Activated naive CD4-positive, alpha-beta T cell treated with anti-CD3 and anti-CD28 coated beads, Interleukin-2, amount 50 U/mL, for 24 hours (primary cell): ENCODE measurements around the gene LRRC14B.
A peak's percentile ranks its signal among the peaks of the same experiment; 100 is the strongest.
"Not testable (repeated sequence)": the region's sequence is repeated elsewhere in the genome, so short reads cannot be mapped to it uniquely, and the experiment has no call there.

Experiments used
- H3K27ac Mint-ChIP-seq: one replicate; pipeline ENCODE4 v1.8.0; 2021; ENCODE audit warnings: mild to moderate bottlenecking, mixed read lengths
- H3K27me3 Mint-ChIP-seq: one replicate; pipeline ENCODE4 v1.8.0; 2021; ENCODE audit warnings: mixed read lengths
- H3K36me3 Mint-ChIP-seq: one replicate; pipeline ENCODE4 v1.8.0; 2021; ENCODE audit warnings: mixed read lengths
- H3K4me1 Mint-ChIP-seq: one replicate; pipeline ENCODE4 v1.8.0; 2021; ENCODE audit warnings: mixed read lengths
- H3K4me3 Mint-ChIP-seq: one replicate; pipeline ENCODE4 v1.8.0; 2021; ENCODE audit warnings: mild to moderate bottlenecking, mixed read lengths
- H3K9me3 Mint-ChIP-seq: one replicate; pipeline ENCODE4 v1.8.0; 2021; ENCODE audit warnings: mixed read lengths

LRRC14B gene

DNA sequence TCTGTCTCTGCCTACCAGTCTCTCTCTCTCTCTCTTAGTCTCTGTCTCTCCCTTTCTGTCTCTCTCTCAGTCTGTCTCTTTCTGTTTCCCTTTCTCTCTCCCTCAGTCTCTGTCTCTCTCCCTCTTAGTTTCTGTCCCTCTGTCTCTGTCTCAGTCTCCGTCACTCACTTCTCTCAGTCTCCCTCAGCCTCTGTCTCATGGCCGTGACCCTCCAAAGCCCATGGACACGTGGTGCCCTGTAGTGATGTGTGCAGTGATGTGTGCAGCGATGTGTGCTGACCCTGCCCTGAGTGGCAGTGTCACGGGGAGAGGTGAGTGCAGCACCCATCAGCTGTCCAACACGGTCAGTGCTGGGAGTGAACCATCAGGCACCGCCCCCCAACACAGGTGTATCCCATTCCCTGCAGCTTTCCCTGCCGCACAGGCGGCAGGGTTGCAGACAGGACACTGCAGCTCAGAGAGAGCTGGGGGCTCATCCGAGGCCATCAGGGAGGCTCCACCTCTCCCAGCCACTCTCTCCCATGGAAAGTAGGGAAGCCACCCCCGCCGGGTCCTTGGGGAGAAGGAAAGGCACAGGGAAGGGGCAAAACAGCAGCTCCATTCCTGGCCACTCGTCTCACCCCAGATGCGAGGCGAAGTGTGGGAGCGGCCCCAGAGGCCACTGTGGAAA lies 794 bp upstream of the LRRC14B start:
- peaks cover 1% of the 10 kb centered on the region for H3K27me3 Mint-ChIP-seq
- H3K4me1 Mint-ChIP-seq, result peaks cover 12% of the 10 kb centered on the region
- H3K27ac Mint-ChIP-seq, result peak overlapping the region; percentile 71
- H3K36me3 Mint-ChIP-seq, result no peaks in the 10 kb centered on the region
- no peak overlapping the region for H3K4me3 Mint-ChIP-seq
- H3K9me3 Mint-ChIP-seq, result no peaks in the 10 kb centered on the region

DNA sequence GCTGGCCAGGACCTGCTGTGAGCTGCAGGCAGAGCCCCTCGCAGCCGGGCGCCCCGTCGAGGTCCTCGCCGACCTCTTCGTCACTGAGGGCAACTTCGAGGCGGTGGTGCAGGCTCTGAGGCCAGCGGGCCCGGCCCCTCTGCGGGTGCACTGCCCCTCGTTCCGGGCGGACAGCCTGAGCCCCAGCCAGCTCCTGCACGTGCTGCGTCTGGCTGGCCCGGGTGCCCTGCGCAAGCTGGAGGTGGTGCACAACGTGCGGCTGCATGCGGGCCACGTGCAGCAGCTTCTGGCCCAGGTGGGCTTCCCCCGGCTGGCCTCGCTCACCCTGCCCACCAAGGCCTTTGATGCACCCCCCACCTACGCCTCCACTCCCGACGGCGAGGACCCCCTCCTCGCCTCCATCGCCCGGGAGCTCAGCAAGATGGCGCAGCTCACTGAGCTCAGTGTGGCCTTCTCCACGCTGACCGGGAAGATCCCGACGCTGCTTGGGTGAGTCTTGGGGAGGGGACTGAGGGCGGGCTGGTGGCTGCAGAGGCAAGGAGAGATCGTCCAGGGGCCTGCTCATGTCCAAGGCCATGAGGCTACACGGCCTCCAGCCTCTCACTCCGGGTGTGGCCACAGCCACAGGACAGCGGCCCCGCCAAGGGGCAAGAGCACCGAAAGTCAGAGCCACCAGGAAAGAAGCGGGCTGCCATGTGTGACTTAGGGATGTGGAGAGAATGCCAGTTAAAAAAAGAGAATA lies 825 bp downstream of the LRRC14B start:
- Mint-ChIP-seq H3K4me3 (no peak overlapping the region), H3K27ac (no peak overlapping the region), H3K36me3 (no peaks in the 10 kb centered on the region), H3K27me3 (peaks cover 1% of the 10 kb centered on the region), H3K9me3 (no peaks in the 10 kb centered on the region), H3K4me1 (peaks cover 12% of the 10 kb centered on the region)

DNA sequence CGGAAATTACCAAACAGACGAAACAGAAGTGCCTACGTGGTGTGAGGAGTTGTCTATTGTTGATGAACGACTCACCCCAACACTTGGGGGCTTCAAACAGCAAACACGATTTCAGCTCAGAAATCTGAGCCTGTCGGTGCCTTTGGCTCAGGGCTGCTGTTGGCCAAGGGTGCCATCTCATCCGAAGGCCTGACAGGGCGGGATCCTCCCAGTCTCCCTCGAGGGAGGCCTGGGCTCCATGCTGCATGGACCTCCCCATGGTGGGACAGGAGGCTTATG lies 1.3 kb downstream of the LRRC14B start:
- no peaks in the 10 kb centered on the region for H3K36me3 Mint-ChIP-seq
- peaks cover 1% of the 10 kb centered on the region for H3K27me3 Mint-ChIP-seq
- no peak overlapping the region for H3K27ac Mint-ChIP-seq
- no peaks in the 10 kb centered on the region for H3K9me3 Mint-ChIP-seq
- H3K4me1 Mint-ChIP-seq, result peaks cover 12% of the 10 kb centered on the region
- H3K4me3 Mint-ChIP-seq, result no peak overlapping the region

DNA sequence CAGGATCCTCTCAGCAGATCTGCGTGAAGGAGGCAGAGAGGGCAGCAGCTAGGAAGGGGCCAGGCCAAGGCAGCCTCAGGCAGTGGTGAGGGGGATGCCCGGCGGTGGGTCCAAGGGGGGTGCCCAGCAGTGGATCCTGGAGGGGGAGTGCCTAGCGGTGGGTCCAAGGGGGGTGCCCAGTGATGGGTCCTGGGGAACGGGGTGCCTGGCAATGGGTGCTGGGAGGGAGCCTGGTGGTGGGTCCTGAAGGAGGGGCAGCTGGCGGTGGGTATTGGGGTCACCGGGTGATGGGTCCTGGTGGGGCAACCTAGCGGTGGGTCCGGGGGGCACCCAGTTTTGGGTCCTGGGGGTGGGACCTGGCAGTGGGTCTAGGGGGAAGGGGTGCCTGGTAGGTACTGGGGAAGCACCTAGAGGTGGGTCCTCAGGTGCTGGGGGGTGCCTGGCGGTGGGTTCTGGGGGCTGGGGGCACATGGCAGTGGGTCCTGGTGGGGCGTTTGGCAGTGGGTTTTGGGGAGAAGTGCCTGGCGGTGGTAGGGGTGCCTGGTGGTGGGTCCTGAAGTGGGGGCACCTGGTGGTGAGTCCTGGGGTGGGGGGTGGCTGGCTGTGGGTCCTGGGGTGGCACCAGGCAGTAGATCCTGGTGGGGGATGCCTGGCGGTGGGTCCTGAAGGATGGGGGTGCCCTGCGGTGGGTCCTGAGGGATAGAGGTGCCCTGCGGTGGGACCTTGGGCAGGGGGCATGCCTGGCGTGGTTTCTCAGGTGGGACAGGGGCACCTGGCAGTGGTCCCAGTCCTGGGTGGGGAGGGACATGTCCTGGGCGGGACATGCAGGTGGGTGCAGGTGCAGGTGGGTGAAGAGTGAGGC lies 1.9 kb downstream of the LRRC14B start:
- Mint-ChIP-seq H3K4me3 (no peak overlapping the region), H3K4me1 (peaks cover 12% of the 10 kb centered on the region), H3K36me3 (no peaks in the 10 kb centered on the region), H3K27ac (no peak overlapping the region), H3K27me3 (peaks cover 1% of the 10 kb centered on the region), H3K9me3 (no peaks in the 10 kb centered on the region)

DNA sequence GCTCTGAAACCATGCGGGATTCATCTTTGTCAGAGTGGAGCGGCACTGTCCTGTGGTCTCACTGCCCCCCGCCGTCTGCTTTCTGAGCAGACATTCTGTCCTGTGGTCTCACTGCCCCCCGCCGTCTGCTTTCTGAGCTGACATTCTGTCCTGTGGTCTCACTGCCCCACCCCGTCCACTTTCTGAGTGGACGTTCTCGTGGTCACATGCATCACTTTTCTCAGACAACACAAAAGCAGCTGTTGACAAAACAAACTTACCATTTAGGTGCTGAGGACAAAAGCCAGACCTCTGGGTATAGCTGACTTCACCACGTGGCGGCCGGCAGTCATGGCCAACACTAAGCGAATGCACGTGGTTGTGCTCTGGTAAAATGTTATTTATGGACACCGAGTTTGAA lies 2.8 kb downstream of the LRRC14B start:
- H3K27ac Mint-ChIP-seq, result no peak overlapping the region
- peaks cover 6% of the 10 kb centered on the region for H3K4me1 Mint-ChIP-seq
- H3K27me3 Mint-ChIP-seq, result peaks cover 1% of the 10 kb centered on the region
- H3K4me3 Mint-ChIP-seq, result no peak overlapping the region
- no peaks in the 10 kb centered on the region for H3K9me3 Mint-ChIP-seq
- H3K36me3 Mint-ChIP-seq, result no peaks in the 10 kb centered on the region

DNA sequence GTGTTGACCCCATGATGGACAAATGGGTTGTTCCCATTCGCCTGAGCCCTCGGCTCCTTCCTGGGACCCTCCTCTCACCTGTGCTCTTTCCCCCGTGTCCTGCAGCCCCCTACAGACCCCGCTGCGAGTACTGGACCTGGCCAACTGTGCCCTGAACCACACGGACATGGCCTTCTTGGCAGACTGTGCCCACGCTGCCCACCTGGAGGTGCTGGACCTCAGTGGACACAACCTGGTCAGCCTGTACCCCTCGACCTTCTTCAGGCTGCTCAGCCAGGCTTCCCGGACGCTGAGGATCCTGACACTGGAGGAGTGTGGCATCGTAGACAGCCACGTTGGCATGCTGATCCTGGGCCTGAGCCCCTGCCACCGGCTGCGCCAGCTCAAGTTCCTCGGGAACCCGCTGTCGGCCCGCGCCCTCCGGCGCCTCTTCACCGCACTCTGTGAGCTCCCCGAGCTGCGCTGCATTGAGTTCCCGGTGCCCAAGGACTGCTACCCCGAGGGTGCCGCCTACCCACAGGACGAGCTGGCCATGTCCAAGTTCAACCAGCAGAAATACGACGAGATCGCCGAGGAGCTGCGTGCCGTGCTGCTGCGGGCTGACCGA lies 3.4 kb downstream of the LRRC14B start:
- Mint-ChIP-seq H3K36me3 (no peaks in the 10 kb centered on the region), H3K4me1 (peaks cover 6% of the 10 kb centered on the region), H3K4me3 (no peak overlapping the region), H3K27ac (no peak overlapping the region), H3K9me3 (no peaks in the 10 kb centered on the region), H3K27me3 (peaks cover 1% of the 10 kb centered on the region)

DNA sequence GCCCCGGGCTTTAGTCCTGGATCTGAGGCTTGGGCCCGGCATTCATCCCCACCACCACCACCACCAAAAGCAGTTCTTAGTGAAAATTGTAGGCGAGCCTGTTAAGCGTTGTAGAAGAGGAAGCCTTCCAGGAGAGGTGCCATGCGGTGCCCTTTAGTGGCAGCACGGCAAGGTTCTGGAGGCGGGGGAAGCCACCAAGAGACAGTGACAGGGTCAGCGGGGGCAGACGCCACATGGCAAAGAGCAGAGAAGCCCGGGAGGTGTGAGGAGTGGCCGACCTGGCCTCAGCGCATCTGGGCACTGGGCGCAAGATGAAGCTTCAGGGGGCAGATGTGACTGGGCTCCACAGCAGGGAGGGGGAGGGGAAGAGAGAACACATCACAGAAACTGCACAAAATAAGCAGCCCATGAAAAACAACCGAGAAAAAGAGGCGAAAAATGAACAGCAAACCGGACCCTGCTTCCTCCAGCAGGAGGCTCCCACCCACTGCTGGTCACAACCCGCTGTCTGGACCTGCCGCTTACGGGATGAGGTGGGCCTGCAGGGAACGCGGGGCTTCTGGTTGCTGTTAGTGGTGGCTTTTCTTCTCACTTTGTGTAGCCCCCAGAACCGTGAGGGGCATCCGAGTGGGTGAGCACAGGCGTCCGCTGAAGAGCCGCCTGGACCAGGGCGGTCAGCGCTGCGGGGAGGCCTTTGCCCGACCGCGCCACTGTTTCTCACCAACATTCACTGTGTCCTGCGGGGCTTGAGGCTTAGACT lies 4.3 kb downstream of the LRRC14B start:
- no peaks in the 10 kb centered on the region for H3K9me3 Mint-ChIP-seq
- H3K4me1 Mint-ChIP-seq, result no peaks in the 10 kb centered on the region
- H3K27ac Mint-ChIP-seq, result no peak overlapping the region
- H3K4me3 Mint-ChIP-seq, result no peak overlapping the region
- no peaks in the 10 kb centered on the region for H3K36me3 Mint-ChIP-seq
- no peaks in the 10 kb centered on the region for H3K27me3 Mint-ChIP-seq

DNA sequence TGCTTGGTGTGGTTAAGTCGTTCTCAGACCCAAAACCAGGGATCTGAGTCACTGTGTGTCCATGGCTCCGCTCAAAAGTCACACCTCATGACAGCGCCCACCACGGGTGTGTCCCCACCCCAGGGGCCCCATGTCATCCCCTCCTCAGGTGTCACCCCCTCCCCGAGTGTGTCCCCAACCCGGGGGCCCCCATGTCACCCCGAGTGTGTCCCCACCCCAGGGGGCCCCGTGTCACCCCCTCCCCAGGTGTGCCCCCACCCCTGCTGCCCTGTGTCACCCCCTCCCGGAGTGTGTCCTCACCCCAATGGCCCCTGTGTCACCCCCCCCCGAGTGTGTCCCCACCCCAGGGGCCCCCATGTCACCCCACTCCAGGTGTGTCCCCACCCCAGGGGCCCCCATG lies 5.1 kb downstream of the LRRC14B start:
- Mint-ChIP-seq H3K4me1 (no peaks in the 10 kb centered on the region), H3K27ac (no peak overlapping the region), H3K27me3 (no peaks in the 10 kb centered on the region), H3K9me3 (no peaks in the 10 kb centered on the region), H3K4me3 (no peak overlapping the region), H3K36me3 (no peaks in the 10 kb centered on the region)

DNA sequence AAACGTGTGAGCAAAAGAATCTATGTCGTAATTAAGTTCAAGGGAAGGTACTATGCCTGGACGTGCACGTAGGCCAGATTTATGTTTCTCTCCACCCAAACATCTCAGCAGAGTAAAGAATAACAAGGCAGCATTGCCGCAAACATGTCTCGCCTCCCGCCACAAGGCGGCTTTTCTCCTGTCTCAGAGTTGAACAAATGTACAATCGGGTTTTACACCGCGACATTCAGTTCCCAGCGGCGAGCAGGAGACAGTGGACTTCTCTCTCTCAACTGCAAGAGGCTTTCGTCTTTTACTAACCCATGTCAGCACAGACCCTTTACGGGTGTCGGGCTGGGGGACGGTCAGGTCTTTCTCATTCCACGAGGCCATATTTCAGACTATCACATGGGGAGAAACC lies 5.7 kb downstream of the LRRC14B start:
- not testable (repeated sequence) for H3K4me3 Mint-ChIP-seq, H3K36me3 Mint-ChIP-seq, H3K27ac Mint-ChIP-seq, H3K4me1 Mint-ChIP-seq, H3K9me3 Mint-ChIP-seq, H3K27me3 Mint-ChIP-seq

DNA sequence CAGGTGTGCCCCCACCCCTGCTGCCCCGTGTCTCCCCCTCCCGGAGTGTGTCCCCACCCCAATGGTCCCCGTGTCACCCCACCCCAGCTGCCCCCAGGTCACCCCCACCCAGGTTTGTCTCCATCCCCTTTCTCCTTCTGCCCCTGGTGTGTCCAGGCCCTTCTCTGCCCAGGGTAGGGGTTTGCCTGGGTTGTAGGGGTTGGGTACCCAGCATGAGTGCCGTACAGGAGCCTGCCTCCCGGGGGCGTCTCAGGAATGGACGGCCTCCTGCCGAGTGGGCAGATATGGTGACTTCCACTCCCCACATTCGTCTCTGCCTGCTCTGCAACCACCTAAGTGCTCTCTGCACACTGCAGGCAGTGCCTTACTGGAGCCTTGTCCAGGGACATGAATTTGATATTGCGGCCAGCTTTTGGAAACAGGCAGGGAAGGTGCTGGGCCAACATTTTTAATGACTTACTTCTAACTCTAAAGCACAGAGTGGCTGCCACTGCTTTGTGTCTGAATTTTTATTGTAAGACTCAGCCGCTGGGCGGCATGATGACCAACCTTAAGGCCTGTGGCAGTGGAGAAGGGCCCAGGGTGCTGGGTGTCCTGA lies 6.7 kb downstream of the LRRC14B start:
- Mint-ChIP-seq H3K4me3 (no peak overlapping the region), H3K9me3 (no peaks in the 10 kb centered on the region), H3K4me1 (no peaks in the 10 kb centered on the region), H3K27ac (no peak overlapping the region), H3K36me3 (no peaks in the 10 kb centered on the region), H3K27me3 (no peaks in the 10 kb centered on the region)

DNA sequence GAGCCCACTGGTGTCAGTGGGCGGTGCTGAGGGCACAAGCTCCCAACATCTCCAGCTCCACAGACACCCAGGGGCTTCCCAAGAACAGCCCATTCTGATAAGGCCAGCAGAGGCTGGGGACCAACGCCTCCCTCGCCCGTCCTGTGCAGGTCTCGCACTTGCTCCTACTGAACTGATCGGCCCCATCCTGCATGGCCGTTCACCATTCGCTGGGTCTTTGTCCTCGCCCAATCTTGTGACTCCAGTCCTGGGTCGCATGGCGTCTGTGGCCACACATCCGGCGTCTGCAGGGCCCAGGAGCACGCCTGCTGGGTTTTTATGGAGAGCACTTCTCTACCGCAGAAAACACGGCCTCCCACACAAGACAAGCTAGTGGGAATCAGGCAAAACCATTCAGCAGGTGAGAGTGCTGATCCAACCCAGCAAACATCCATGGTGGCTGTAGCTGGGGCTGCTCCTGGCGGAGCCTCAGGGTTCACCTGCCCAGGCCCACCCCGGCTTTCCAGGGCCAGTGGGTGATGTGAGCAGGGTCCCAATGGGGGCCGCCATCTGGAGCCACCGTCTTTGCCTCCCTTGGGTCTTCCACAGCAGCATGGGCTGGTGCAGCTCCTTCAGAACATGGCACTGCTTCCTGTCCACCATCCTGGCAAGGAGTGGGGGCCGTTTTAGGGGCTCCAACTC lies 7.4 kb downstream of the LRRC14B start:
- Mint-ChIP-seq H3K27ac (no peak overlapping the region), H3K9me3 (no peaks in the 10 kb centered on the region), H3K4me3 (no peak overlapping the region), H3K36me3 (no peaks in the 10 kb centered on the region), H3K27me3 (no peaks in the 10 kb centered on the region), H3K4me1 (no peaks in the 10 kb centered on the region)

DNA sequence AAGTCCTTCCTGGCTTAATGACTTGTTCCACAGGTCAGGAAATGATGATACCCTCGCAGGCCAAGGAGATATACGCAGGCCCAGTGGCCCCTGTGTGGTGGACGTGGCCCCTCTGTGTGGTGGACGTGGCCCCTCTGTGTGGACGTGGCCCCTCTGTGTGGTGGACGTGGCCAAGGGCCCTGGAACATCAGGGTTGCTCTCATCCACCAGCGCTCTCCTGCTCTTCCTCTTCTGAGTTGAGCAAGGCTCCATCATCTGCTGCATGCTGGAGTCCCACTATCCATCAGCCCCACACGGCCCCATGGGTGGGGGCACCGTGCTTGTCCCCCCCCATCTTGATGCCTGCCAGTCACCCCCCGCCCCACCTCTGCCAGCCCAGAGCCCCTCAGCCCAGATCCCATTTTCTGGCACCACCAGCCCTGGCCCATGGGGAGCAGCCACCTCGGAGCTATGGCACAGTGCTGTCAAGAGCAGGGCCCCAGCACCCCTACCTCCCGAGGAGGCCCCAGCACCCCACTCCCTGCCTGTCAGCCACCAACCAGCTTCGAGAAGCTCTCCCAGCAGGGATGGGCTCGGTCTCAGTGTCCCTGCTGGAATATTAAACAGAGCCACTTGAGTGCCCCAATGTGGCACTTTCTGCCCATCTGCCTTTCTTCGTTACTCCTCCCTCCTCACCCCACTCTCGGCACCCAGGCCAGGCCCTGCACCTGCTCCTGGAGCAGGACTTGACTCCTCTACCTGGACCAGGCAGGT lies 8.1 kb downstream of the LRRC14B start:
- Mint-ChIP-seq H3K4me1 (no peaks in the 10 kb centered on the region), H3K27ac (no peak overlapping the region), H3K36me3 (no peaks in the 10 kb centered on the region), H3K27me3 (no peaks in the 10 kb centered on the region), H3K9me3 (no peaks in the 10 kb centered on the region), H3K4me3 (no peak overlapping the region)

DNA sequence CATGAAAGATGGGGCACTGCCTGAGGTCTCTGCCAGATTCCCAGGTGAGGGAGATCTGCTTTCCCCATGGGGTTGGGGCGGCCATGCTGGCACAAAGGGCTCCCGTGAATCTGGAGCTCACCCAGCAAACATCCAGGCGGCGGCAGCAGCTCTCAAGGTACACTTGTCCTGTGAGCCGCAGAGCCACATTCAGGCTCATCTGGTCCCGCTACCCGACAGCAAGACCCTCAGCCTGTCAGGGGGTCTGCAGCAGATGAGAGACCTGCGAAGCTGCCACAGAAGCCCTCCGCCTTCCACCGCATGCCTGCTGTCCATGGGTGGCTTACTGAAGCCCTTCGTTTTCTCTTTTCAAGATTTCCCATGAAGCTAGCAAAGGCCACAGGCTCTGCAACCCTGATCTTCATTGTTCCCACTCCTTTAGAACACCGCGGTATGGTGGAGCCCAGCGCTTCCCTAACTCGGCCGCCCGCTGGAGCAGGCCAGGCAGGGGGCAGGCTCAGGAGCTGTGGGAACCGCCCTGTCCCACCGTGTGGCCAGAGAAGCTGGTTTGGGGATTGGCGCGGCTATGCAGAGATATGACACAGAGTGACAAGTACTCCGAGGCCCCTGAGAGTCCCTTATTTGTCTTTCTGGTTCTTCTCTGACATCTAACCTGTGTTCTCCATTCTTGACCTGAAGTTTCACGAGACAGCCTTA lies 8.8 kb downstream of the LRRC14B start:
- no peak overlapping the region for H3K4me3 Mint-ChIP-seq

More for the DNA sequence above, 8.8 kb downstream of the LRRC14B start:
- H3K36me3 Mint-ChIP-seq, result no peaks in the 10 kb centered on the region
- H3K27me3 Mint-ChIP-seq, result no peaks in the 10 kb centered on the region
- no peaks in the 10 kb centered on the region for H3K9me3 Mint-ChIP-seq
- no peak overlapping the region for H3K27ac Mint-ChIP-seq
- H3K4me1 Mint-ChIP-seq, result no peaks in the 10 kb centered on the region
